22Rv1 (cell line): ENCODE data around the gene IGHMBP2.

Experiments
- H3K27ac ChIP-seq: fragments of 450-650 bp; 2 replicates; pipeline ENCODE4 v1.5.1; 2017
- CTCF ChIP-seq: fragments of 450-650 bp; IDR thresholded peaks from 2 replicates; pipeline ENCODE4 v1.5.1; 2017; ENCODE audit warnings: mild to moderate bottlenecking
- ZFX ChIP-seq: fragments of 450-650 bp; IDR thresholded peaks from 2 replicates; pipeline ENCODE4 v1.6.1; 2017; ENCODE audit warnings: antibody characterized with exemption, borderline replicate concordance

The IGHMBP2 gene

GRCh38 chr11:68933605-68934320 is 30.1 kb downstream of the IGHMBP2 start:
- no peak overlapping the region for H3K27ac ChIP-seq
- TF ChIP-seq ZFX (no peak), CTCF (no peak)

- TF ChIP-seq ZFX, result no peak
- TF ChIP-seq CTCF, result no peak
- H3K27ac ChIP-seq, result no peak overlapping the region
Observed at GRCh38 chr11:68934321-68934645, 30.6 kb downstream of the IGHMBP2 start.

GRCh38 chr11:68934666-68935065 is 31.0 kb downstream of the IGHMBP2 start:
- TF ChIP-seq CTCF, result no peak
- TF ChIP-seq ZFX, result no peak
- no peak overlapping the region for H3K27ac ChIP-seq

GRCh38 chr11:68935066-68935465 is 31.4 kb downstream of the IGHMBP2 start:
- H3K27ac ChIP-seq, result no peak overlapping the region
- no peak for TF ChIP-seq CTCF
- TF ChIP-seq ZFX, result no peak

GRCh38 chr11:68935516-68936357 is 32.0 kb downstream of the IGHMBP2 start:
- H3K27ac ChIP-seq, result no peak overlapping the region
- TF ChIP-seq CTCF (no peak), ZFX (no peak)

- no peak overlapping the region for H3K27ac ChIP-seq
- TF ChIP-seq ZFX, result no peak
- TF ChIP-seq CTCF, result no peak
Observed at GRCh38 chr11:68936358-68936636, 32.6 kb downstream of the IGHMBP2 start.
